ENCODE data around the gene PRR16.

DNA sequence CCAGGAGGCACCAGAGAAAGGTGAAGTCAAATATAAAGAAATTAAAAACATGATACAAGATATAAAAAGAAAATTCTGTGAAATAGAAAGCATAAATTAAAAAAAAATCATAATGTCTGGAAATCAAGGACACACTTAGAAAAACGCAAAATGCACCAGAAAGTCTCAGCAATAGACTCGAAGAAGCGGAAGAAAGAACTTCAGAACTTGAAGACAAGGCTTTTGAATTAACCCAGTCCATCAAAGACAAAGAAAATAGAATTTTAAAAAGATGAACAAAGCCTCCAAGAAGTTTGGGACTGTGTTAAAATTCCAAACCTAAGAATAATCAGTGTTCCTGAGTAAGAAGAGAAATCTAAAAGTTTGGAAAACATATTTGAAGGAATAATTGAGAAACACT is 168.3 kb downstream of the PRR16 start:
- TF ChIP-seq TARDBP (IDR thresholded peaks at IDR 0.05) (no peak), ELF4 (IDR thresholded peaks at IDR 0.05) (no peak), ARNT (IDR thresholded peaks at IDR 0.05) (no peak), SUZ12 (IDR thresholded peaks at IDR 0.05) (no peak), SP1 (IDR thresholded peaks at IDR 0.05) (no peak), HDGF (IDR thresholded peaks at IDR 0.05; ENCODE audit: borderline replicate concordance) (no peak), ZNF384 (IDR thresholded peaks at IDR 0.05) (no peak)
- TF ChIP-seq, protein P1, sequence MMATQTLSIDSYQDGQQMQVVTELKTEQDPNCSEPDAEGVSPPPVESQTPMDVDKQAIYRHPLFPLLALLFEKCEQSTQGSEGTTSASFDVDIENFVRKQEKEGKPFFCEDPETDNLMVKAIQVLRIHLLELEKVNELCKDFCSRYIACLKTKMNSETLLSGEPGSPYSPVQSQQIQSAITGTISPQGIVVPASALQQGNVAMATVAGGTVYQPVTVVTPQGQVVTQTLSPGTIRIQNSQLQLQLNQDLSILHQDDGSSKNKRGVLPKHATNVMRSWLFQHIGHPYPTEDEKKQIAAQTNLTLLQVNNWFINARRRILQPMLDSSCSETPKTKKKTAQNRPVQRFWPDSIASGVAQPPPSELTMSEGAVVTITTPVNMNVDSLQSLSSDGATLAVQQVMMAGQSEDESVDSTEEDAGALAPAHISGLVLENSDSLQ (IDR thresholded peaks at IDR 0.05), result no peak

Data from HEK293T (cell line).